Colonic mucosa (tissue), 4 donors: ENCODE measurements around the gene APLN. TPM values are rescaled to one million over a fixed set of nuclear protein-coding genes. Genes with fewer than 3 reads are reported as not detected.

Experiments
- DNase-seq: peaks from one replicate; pipeline ENCODE4 v3.0.0-alpha.2; 2020
- H3K27ac ChIP-seq: fragments of 200-600 bp; one replicate; pipeline ENCODE4 v1.8.0; 2021
- H3K27me3 ChIP-seq: fragments of 200-600 bp; one replicate; pipeline ENCODE4 v1.8.0; 2021
- H3K36me3 ChIP-seq: fragments of 200-600 bp; one replicate; pipeline ENCODE4 v1.8.0; 2021
- H3K4me1 ChIP-seq: fragments of 200-600 bp; one replicate; pipeline ENCODE4 v1.8.0; 2021; ENCODE audit warnings: mild to moderate bottlenecking
- H3K4me3 ChIP-seq: fragments of 200-600 bp; one replicate; pipeline ENCODE4 v1.8.0; 2021
- H3K9ac ChIP-seq, 2 donors: one replicate each; pipeline ENCODE4 v1.7.0; 2013; ENCODE audit warnings: control low read depth in 2 of 2, low read depth in 2 of 2, low read length in 2 of 2
- H3K9me3 ChIP-seq: fragments of 200-600 bp; one replicate; pipeline ENCODE4 v1.8.0; 2021
- intact Hi-C: fragments of 100-400 bp; cut with DNase I; formaldehyde crosslinking; loops from one replicate; pipeline ENCODE4 v1.14.1; 2022
- total RNA-seq, 2 donors: library from RNA; stranded (reverse); fragmentation: NEBNext Ultra II Directional in 1 of 2; extraction: Animal tissue kit (Norgen Biotek cat#: 25700) in 1 of 2; gene quantifications; one replicate each; pipeline ENCODE4 v1.2.1, GENCODE V29; 2021
- TF ChIP-seq, protein P1 (sequence below): fragments of 200-600 bp; IDR thresholded peaks from one replicate; pipeline ENCODE4 v1.8.0; 2022; ENCODE audit warnings: antibody characterized with exemption, mild to moderate bottlenecking
- donor health status: healthy.
- donor health status: DM: no; HTN: no; CAD: no.
- donor health status: DM: no; HTN: no; CAD: no.

APLN gene
- total RNA-seq, 2 donors from 2014 or later: 0.15 to 2.7 TPM

- H3K9me3 ChIP-seq: no peaks in the 10 kb centered on the region
- no peak overlapping the region for H3K27ac ChIP-seq
- H3K4me3 ChIP-seq: no peak overlapping the region
- DNase-seq: no peak
- H3K9ac ChIP-seq: no peak overlapping the region
- intact Hi-C loops: no loop called here
- peaks cover 7% of the 10 kb centered on the region for H3K27me3 ChIP-seq
- no peaks in the 10 kb centered on the region for H3K4me1 ChIP-seq
- TF ChIP-seq, protein P1, sequence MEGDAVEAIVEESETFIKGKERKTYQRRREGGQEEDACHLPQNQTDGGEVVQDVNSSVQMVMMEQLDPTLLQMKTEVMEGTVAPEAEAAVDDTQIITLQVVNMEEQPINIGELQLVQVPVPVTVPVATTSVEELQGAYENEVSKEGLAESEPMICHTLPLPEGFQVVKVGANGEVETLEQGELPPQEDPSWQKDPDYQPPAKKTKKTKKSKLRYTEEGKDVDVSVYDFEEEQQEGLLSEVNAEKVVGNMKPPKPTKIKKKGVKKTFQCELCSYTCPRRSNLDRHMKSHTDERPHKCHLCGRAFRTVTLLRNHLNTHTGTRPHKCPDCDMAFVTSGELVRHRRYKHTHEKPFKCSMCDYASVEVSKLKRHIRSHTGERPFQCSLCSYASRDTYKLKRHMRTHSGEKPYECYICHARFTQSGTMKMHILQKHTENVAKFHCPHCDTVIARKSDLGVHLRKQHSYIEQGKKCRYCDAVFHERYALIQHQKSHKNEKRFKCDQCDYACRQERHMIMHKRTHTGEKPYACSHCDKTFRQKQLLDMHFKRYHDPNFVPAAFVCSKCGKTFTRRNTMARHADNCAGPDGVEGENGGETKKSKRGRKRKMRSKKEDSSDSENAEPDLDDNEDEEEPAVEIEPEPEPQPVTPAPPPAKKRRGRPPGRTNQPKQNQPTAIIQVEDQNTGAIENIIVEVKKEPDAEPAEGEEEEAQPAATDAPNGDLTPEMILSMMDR: no peak
- H3K36me3 ChIP-seq: no peaks in the 10 kb centered on the region
Measured at GRCh38 chrX:129648514-129649267, 6.1 kb downstream of the APLN start.

DNA sequence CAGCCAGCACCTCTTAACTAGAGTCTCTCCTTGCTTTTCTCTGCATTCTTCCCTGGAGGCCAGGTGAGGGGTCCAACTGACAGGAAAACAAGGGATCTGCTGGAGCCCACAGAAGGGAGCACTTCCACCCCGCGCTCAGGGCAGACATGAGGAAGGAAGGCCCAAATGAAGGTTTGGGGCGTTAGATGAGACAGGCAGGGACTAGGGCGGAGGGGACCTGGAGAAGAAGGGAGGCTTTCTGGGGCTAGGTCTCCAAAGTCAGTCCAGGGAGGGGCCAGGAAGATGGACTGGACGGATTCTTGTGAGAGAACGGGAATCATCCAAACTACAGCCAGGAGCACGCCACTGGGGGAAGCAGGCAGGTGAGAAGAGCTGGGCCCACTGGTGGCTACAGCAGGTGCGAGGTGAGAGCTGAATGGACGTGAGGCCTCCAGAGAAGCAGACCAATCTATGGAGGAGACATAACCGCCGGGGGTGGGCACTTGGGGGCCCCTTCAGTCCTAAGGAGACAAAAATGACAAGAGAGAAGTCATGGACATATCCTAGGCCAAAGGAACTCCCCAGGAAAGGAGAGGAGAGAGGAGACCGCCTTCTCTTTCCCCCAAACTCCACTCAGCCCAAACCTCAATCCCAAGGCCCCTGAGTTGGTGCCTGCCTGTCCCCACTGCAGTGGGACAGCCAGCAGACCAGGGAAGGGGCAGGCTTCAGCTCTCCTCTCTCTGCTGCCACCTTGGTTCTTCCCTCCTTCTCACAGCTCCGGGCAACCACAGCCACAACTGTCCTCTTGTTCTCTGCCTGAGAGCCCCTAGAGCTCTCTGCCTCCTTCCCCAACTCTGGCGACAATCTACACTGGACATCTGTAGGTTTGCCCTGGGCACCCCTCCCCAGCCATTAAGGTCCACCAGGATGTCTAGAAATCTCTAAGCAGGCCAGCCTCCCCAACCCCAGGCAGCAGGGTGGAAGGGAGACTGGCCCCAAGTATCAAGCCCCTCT lies 7.0 kb downstream of the APLN start:
- H3K36me3 ChIP-seq: no peaks in the 10 kb centered on the region
- H3K27ac ChIP-seq: no peak overlapping the region
- no peaks in the 10 kb centered on the region for H3K9me3 ChIP-seq
- TF ChIP-seq, protein P1: no peak
- H3K4me3 ChIP-seq: no peak overlapping the region
- DNase-seq: no peak
- H3K27me3 ChIP-seq: no peaks in the 10 kb centered on the region
- no peak overlapping the region for H3K9ac ChIP-seq
- intact Hi-C loops: no loop called here
- no peaks in the 10 kb centered on the region for H3K4me1 ChIP-seq

DNA sequence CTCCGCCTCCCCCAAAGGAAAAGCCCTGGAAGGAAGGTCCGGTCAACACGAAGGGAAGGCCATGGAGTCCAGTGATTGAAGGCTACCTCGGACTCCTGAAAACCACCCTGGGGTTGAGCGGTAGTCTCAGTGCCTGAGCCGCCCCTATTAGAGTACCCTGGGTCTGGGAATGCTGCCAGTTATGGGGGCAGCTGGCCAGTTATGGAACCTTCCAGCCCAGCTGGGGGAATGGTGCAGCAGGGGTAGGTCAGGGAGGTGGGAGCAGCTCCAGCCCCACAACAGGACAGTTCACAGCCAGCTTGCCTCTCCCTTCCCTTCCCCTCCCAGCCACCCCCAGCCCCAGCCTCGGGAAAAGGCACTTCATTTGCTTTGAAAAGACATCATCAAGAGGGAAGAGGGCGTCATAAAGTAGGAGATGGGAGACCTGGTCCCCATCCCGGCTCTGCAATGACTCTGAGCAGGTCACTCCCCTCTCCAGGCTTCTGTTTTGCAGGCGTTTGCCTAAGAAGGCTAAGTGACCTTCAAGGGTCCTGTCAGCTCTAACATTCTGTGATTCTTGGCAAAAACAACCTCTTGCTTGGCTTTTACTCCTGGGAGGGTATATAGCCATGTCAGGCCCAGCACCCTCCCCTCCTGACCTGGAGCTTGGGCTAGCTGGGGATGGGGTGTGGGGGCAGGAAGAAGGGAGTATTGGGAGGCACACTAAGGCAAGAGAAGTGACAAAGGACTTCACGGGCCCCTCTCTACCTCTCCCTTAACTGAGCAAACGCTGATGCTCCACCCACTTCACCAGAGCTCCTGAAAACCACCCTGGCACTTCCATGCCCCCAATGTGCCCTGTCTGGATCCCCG lies 8.0 kb downstream of the APLN start:
- TF ChIP-seq, protein P1: no peak
- Histone ChIP-seq H3K27me3 (no peaks in the 10 kb centered on the region), H3K4me1 (no peaks in the 10 kb centered on the region), H3K36me3 (no peaks in the 10 kb centered on the region), H3K9ac (no peak overlapping the region), H3K27ac (no peak overlapping the region), H3K9me3 (no peaks in the 10 kb centered on the region), H3K4me3 (no peak overlapping the region)
- no peak for DNase-seq
- intact Hi-C loops: no loop called here

- H3K36me3 ChIP-seq: no peaks in the 10 kb centered on the region
- no peak for DNase-seq
- no peaks in the 10 kb centered on the region for H3K9me3 ChIP-seq
- no peak overlapping the region for H3K9ac ChIP-seq
- H3K27ac ChIP-seq: no peak overlapping the region
- intact Hi-C loops: no loop called here
- TF ChIP-seq, protein P1: no peak
- no peak overlapping the region for H3K4me3 ChIP-seq
- no peaks in the 10 kb centered on the region for H3K4me1 ChIP-seq
- no peaks in the 10 kb centered on the region for H3K27me3 ChIP-seq
Measured at GRCh38 chrX:129642641-129643040, 12.1 kb downstream of the APLN start.

DNA sequence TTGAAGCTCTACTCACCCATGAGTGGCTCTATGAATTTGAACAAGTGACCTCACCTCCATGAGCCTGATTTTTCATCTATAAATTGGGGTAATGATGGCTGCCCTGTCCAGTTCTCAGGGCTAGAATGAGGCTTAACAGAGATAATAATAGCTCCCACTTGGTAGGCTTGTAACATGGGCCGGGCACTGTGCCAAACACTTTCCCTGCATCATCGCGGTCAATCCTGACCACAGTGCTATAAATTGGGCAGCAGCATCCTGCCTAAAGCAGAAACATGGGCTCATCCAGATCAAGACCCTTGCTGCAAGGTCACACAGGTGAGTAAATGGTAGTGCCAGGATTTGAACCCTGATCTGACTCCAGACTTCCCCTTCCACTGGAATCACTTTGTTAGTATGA lies 12.8 kb downstream of the APLN start:
- Histone ChIP-seq H3K36me3 (no peaks in the 10 kb centered on the region), H3K27ac (no peak overlapping the region), H3K4me1 (no peaks in the 10 kb centered on the region), H3K9ac (no peak overlapping the region), H3K27me3 (no peaks in the 10 kb centered on the region), H3K9me3 (no peaks in the 10 kb centered on the region), H3K4me3 (no peak overlapping the region)
- intact Hi-C loops: no loop called here
- DNase-seq: no peak
- TF ChIP-seq, protein P1: no peak
